Thoracic aorta (tissue), 2 donors: ENCODE results near the gene PARP9. TPM values are rescaled to one million over a fixed set of nuclear protein-coding genes. Genes with fewer than 3 reads are reported as not detected.

Source experiments
- ATAC-seq: fragments of 150-250 bp; one replicate; pipeline ENCODE4 v1.8.0; 2017; ENCODE audit warnings: low read depth; ENCODE audit not compliant: insufficient number of reproducible peaks, low FRiP score
- DNase-seq: peaks from one replicate; pipeline ENCODE4 v3.0.0-alpha.2; 2020; ENCODE audit warnings: low spot score
- H3K27ac ChIP-seq, 2 donors: fragments of 200-600 bp; sonication (generic); 1 replicate in 1 of 2; 2 replicates in 1 of 2; pipeline ENCODE4 v1.5.1; 2016; ENCODE audit warnings: mild to moderate bottlenecking in 2 of 2, moderate library complexity in 2 of 2
- H3K27me3 ChIP-seq: fragments of 200-600 bp; sonication (generic); replicated peaks from 2 replicates; pipeline ENCODE4 v1.6.0; 2016; ENCODE audit warnings: mild to moderate bottlenecking; ENCODE audit not compliant: insufficient read depth
- H3K36me3 ChIP-seq: fragments of 200-600 bp; sonication (generic); one replicate; pipeline ENCODE4 v1.5.1; 2016
- H3K4me1 ChIP-seq, 2 donors: fragments of 200-600 bp; sonication (generic); 1 replicate in 1 of 2; 2 replicates in 1 of 2; pipeline versions ENCODE4 v1.5.1 to v1.6.0; 2016; ENCODE audit warnings: low read depth in 2 of 2, mild to moderate bottlenecking in 1 of 2; ENCODE audit not compliant: control insufficient read depth in 1 of 2
- H3K4me3 ChIP-seq: fragments of 200-600 bp; sonication (generic); 2 replicates; pipeline ENCODE4 v1.5.1; 2016; ENCODE audit warnings: mild to moderate bottlenecking
- H3K9me3 ChIP-seq: fragments of 200-600 bp; sonication (generic); 2 replicates; pipeline ENCODE4 v1.5.1; 2016
- CTCF ChIP-seq: fragments of 200-600 bp; sonication (generic); IDR thresholded peaks from one replicate; pipeline ENCODE4 v1.5.1; 2019; ENCODE audit warnings: antibody characterized with exemption
- total RNA-seq, 2 donors: library from RNA; depleted of rRNA; stranded (reverse); fragments of >200 nt; gene quantifications; one replicate each; pipeline versions ENCODE4 v1.1.0 to v1.2.3, GENCODE V29; 2016

The PARP9 gene
- total RNA-seq, 2 donors from 2014 or later, result 31.8 to 38.0 TPM

- Histone ChIP-seq H3K27me3 (no peaks in the 10 kb centered on the region), H3K4me3 (no peak overlapping the region), H3K27ac (no peak overlapping the region), H3K4me1 (no peaks in the 10 kb centered on the region), H3K36me3 (peaks cover 40% of the 10 kb centered on the region), H3K9me3 (no peaks in the 10 kb centered on the region)
- DNase-seq (no peak), ATAC-seq (no peak)
- no peak for TF ChIP-seq CTCF
These were observed 25.1 kb downstream of the PARP9 start for GRCh38 chr3:122538956-122539490.

GRCh38 chr3:122536632-122537001 lies 27.5 kb downstream of the PARP9 start:
- no peaks in the 10 kb centered on the region for H3K9me3 ChIP-seq
- ATAC-seq (no peak), DNase-seq (no peak)
- no peak overlapping the region for H3K4me3 ChIP-seq
- no peaks in the 10 kb centered on the region for H3K4me1 ChIP-seq
- H3K27me3 ChIP-seq, result no peaks in the 10 kb centered on the region
- H3K36me3 ChIP-seq, result peaks cover 49% of the 10 kb centered on the region
- no peak overlapping the region for H3K27ac ChIP-seq
- no peak for TF ChIP-seq CTCF

- ATAC-seq (no peak), DNase-seq (no peak)
- no peak for TF ChIP-seq CTCF
- Histone ChIP-seq H3K27ac (no peak overlapping the region), H3K4me3 (no peak overlapping the region), H3K9me3 (no peaks in the 10 kb centered on the region), H3K36me3 (peaks cover 48% of the 10 kb centered on the region), H3K27me3 (no peaks in the 10 kb centered on the region), H3K4me1 (no peaks in the 10 kb centered on the region)
These were observed 28.0 kb downstream of the PARP9 start for GRCh38 chr3:122535964-122536631.

GRCh38 chr3:122533931-122534334 lies 30.2 kb downstream of the PARP9 start:
- DNase-seq (no peak), ATAC-seq (no peak)
- TF ChIP-seq CTCF, result no peak
- Histone ChIP-seq H3K9me3 (no peaks in the 10 kb centered on the region), H3K4me1 (no peaks in the 10 kb centered on the region), H3K36me3 (peaks cover 48% of the 10 kb centered on the region), H3K27ac (no peak overlapping the region), H3K4me3 (no peak overlapping the region), H3K27me3 (no peaks in the 10 kb centered on the region)

- no peaks in the 10 kb centered on the region for H3K27me3 ChIP-seq
- H3K4me1 ChIP-seq, result no peaks in the 10 kb centered on the region
- H3K9me3 ChIP-seq, result no peaks in the 10 kb centered on the region
- no peak overlapping the region for H3K4me3 ChIP-seq
- ATAC-seq (no peak), DNase-seq (no peak)
- no peak for TF ChIP-seq CTCF
- peaks cover 48% of the 10 kb centered on the region for H3K36me3 ChIP-seq
- no peak overlapping the region for H3K27ac ChIP-seq
These were observed 30.6 kb downstream of the PARP9 start for GRCh38 chr3:122533480-122533879.
